IMR-90 (cell line): Measurements from ENCODE around the gene ZNF618. TPM values are rescaled to one million over a fixed set of nuclear protein-coding genes. Genes with fewer than 3 reads are reported as not detected.

Experiments
- ATAC-seq: fragments of 200-7000 bp; cut with Tn5 transposase; 2 replicates; pipeline ENCODE4 v1.9.1; 2020; ENCODE audit warnings: low read depth, mild to moderate bottlenecking, moderate library complexity
- BruUV-seq: library from RNA; stranded (reverse); fragments of 400-500 nt; replicated peaks from 2 replicates; lab custom pipeline; 2021; lab: Mats Ljungman, UMichigan
- CTCF ChIA-PET: fragments of 300-600 bp; formaldehyde crosslinking; extraction: SDS; loops from one replicate; lab custom pipeline; 2021; ENCODE audit warnings: antibody characterized with exemption; lab: Yijun Ruan, JAX
- POLR2A ChIA-PET: fragments of 300-600 bp; sonication (Branson Sonifier 250); formaldehyde crosslinking; loops from one replicate; lab custom pipeline; 2022; ENCODE audit warnings: antibody characterized with exemption; ENCODE audit not compliant: unreplicated experiment; lab: Charles Lee
- DNase-seq: peaks from one replicate; pipeline ENCODE4 v3.0.0; 2013
- H2AFZ ChIP-seq: replicated peaks from 2 replicates; pipeline ENCODE3; 2013; ENCODE audit warnings: low read length, mild to moderate bottlenecking; ENCODE audit not compliant: poor library complexity
- H2AK5ac ChIP-seq: 2 replicates; pipeline ENCODE4 v1.6.1; 2013; ENCODE audit warnings: low read depth, low read length, inconsistent platforms
- H2AK9ac ChIP-seq: replicated peaks from 2 replicates; pipeline ENCODE3; 2013; ENCODE audit warnings: mild to moderate bottlenecking, low read depth, low read length, moderate library complexity; ENCODE audit not compliant: poor library complexity
- H2BK120ac ChIP-seq: 2 replicates; pipeline ENCODE4 v1.6.1; 2013; ENCODE audit warnings: low read depth, low read length, inconsistent platforms
- H2BK15ac ChIP-seq: 3 replicates; pipeline ENCODE4 v1.6.1; 2013; ENCODE audit warnings: low read depth, low read length, inconsistent platforms
- H2BK20ac ChIP-seq: 2 replicates; pipeline ENCODE4 v1.6.1; 2013; ENCODE audit warnings: low read depth, mild to moderate bottlenecking, inconsistent platforms, low read length, moderate library complexity
- H2BK5ac ChIP-seq: 2 replicates; pipeline ENCODE4 v1.6.1; 2013; ENCODE audit warnings: mild to moderate bottlenecking, low read depth, low read length, inconsistent platforms; ENCODE audit not compliant: poor library complexity, severe bottlenecking
- H3K14ac ChIP-seq: replicated peaks from 2 replicates; pipeline ENCODE4 v1.6.1; 2013; ENCODE audit warnings: low read depth, low read length, inconsistent platforms
- H3K18ac ChIP-seq: 2 replicates; pipeline ENCODE4 v1.6.1; 2013; ENCODE audit warnings: low read depth, low read length, control low read depth
- H3K23ac ChIP-seq: 2 replicates; pipeline ENCODE4 v1.6.1; 2013; ENCODE audit warnings: low read depth, low read length, inconsistent platforms
- H3K27ac ChIP-seq: 2 replicates; pipeline ENCODE4 v1.5.1; 2013; ENCODE audit warnings: mild to moderate bottlenecking, control low read depth, low read length; ENCODE audit not compliant: insufficient read depth
- H3K27me3 ChIP-seq: 2 replicates; pipeline ENCODE4 v1.6.1; 2013; ENCODE audit warnings: low read length; ENCODE audit not compliant: control insufficient read depth, insufficient read depth
- H3K36me3 ChIP-seq: 2 replicates; pipeline ENCODE4 v1.6.1; 2013; ENCODE audit warnings: low read length, mixed read lengths; ENCODE audit not compliant: control insufficient read depth, insufficient read depth
- H3K4ac ChIP-seq: 2 replicates; pipeline ENCODE4 v1.6.1; 2013; ENCODE audit warnings: low read depth, low read length, inconsistent platforms
- H3K4me1 ChIP-seq: 2 replicates; pipeline ENCODE4 v1.6.1; 2013; ENCODE audit warnings: low read length, mixed read lengths; ENCODE audit not compliant: control insufficient read depth, insufficient read depth
- H3K4me2 ChIP-seq: 2 replicates; pipeline ENCODE4 v1.6.1; 2013; ENCODE audit warnings: low read depth, mild to moderate bottlenecking, control low read depth, low read length, moderate library complexity
- H3K4me3 ChIP-seq: 2 replicates; pipeline ENCODE4 v1.5.1; 2013; ENCODE audit warnings: low read depth, mild to moderate bottlenecking, control low read depth, low read length, moderate library complexity; ENCODE audit not compliant: insufficient read depth
- H3K56ac ChIP-seq: 2 replicates; pipeline ENCODE4 v1.6.1; 2013; ENCODE audit warnings: low read length, inconsistent platforms; ENCODE audit not compliant: insufficient read depth; ENCODE audit errors: extremely low read depth
- H3K79me1 ChIP-seq, 2 experiments: 2 replicates each; pipeline ENCODE4 v1.6.1; 2013; ENCODE audit warnings: low read length in 2 of 2, inconsistent platforms in 1 of 2, low read depth in 1 of 2
- H3K9ac ChIP-seq: 2 replicates; pipeline ENCODE4 v1.6.1; 2013; ENCODE audit warnings: low read depth, low read length, control low read depth
- H3K9me1 ChIP-seq: 2 replicates; pipeline ENCODE4 v1.6.1; 2013; ENCODE audit warnings: low read length, inconsistent platforms; ENCODE audit not compliant: insufficient read depth
- H3K9me3 ChIP-seq: 2 replicates; pipeline ENCODE4 v1.6.1; 2013; ENCODE audit warnings: low read length; ENCODE audit not compliant: control insufficient read depth, insufficient read depth
- H4K20me1 ChIP-seq: 2 replicates; pipeline ENCODE4 v1.6.1; 2013; ENCODE audit warnings: low read length, inconsistent platforms; ENCODE audit not compliant: insufficient read depth
- H4K5ac ChIP-seq: 2 replicates; pipeline ENCODE4 v1.6.1; 2013; ENCODE audit warnings: mild to moderate bottlenecking, low read depth, low read length, control low read depth
- H4K8ac ChIP-seq, 2 experiments: 2 replicates each; pipeline ENCODE4 v1.6.1; 2013; ENCODE audit warnings: low read depth in 2 of 2, low read length in 2 of 2, control low read depth in 1 of 2, inconsistent platforms in 1 of 2
- H4K91ac ChIP-seq: 2 replicates; pipeline ENCODE4 v1.6.1; 2013; ENCODE audit warnings: low read depth, low read length, inconsistent platforms; ENCODE audit not compliant: insufficient read depth
- BHLHE40 ChIP-seq: fragments of 150-350 bp; IDR thresholded peaks from 2 replicates; pipeline ENCODE4 v1.6.1; 2016; ENCODE audit warnings: mild to moderate bottlenecking, low read depth, low read length
- CEBPB ChIP-seq: IDR thresholded peaks from 2 replicates; pipeline ENCODE4 v1.6.1; 2012; ENCODE audit warnings: low read depth, low read length, improper control_type of control experiment
- CHD1 ChIP-seq: IDR thresholded peaks from 2 replicates; pipeline ENCODE4 v1.6.1; 2012; ENCODE audit warnings: low read depth, low read length, improper control_type of control experiment
- CTCF ChIP-seq: conservative IDR thresholded peaks from 2 replicates; pipeline ENCODE4 v1.5.1; 2012; ENCODE audit warnings: mild to moderate bottlenecking, low read depth, low read length, improper control_type of control experiment
- ELK1 ChIP-seq: fragments of 150-350 bp; IDR thresholded peaks from 2 replicates; pipeline ENCODE4 v1.6.1; 2016; ENCODE audit warnings: low read depth, mild to moderate bottlenecking, low read length, moderate library complexity, borderline replicate concordance
- FOS ChIP-seq: fragments of 150-350 bp; IDR thresholded peaks from 2 replicates; pipeline ENCODE4 v1.6.1; 2016; ENCODE audit warnings: low read depth, low read length
- MAFK ChIP-seq: IDR thresholded peaks from 2 replicates; pipeline ENCODE4 v1.6.1; 2012; ENCODE audit warnings: low read depth, low read length, improper control_type of control experiment
- MAZ ChIP-seq: IDR thresholded peaks from 2 replicates; pipeline ENCODE4 v1.6.1; 2012; ENCODE audit warnings: low read depth, mild to moderate bottlenecking, low read length, improper control_type of control experiment, moderate library complexity, borderline replicate concordance
- MXI1 ChIP-seq: IDR thresholded peaks from 2 replicates; pipeline ENCODE4 v1.6.1; 2012; ENCODE audit warnings: low read depth, mild to moderate bottlenecking, low read length, moderate library complexity, borderline replicate concordance
- NFE2L2 ChIP-seq: fragments of 150-350 bp; IDR thresholded peaks from 2 replicates; pipeline ENCODE4 v1.6.1; 2016; ENCODE audit warnings: low read depth, mild to moderate bottlenecking, low read length
- POLR2A ChIP-seq: IDR thresholded peaks from 2 replicates; pipeline ENCODE4 v1.6.1; 2012; ENCODE audit warnings: mild to moderate bottlenecking, low read depth, low read length
- RAD21 ChIP-seq: IDR thresholded peaks from 2 replicates; pipeline ENCODE4 v1.6.1; 2012; ENCODE audit warnings: low read length, improper control_type of control experiment
- RCOR1 ChIP-seq: IDR thresholded peaks from 2 replicates; pipeline ENCODE4 v1.6.1; 2012; ENCODE audit warnings: mild to moderate bottlenecking, low read length, improper control_type of control experiment; ENCODE audit not compliant: insufficient replicate concordance
- RFX5 ChIP-seq: IDR thresholded peaks from 2 replicates; pipeline ENCODE4 v1.8.0; 2012; ENCODE audit warnings: low read depth, mild to moderate bottlenecking, low read length, moderate library complexity
- SMC3 ChIP-seq: fragments of 150-350 bp; IDR thresholded peaks from 2 replicates; pipeline ENCODE4 v1.6.1; 2016; ENCODE audit warnings: low read depth, mild to moderate bottlenecking, antibody characterized with exemption, low read length, moderate library complexity
- USF2 ChIP-seq: fragments of 150-350 bp; IDR thresholded peaks from 2 replicates; pipeline ENCODE4 v1.6.1; 2017; ENCODE audit warnings: mild to moderate bottlenecking, antibody characterized with exemption, low read length, low read depth
- WGBS, 2 experiments: methylation state at CpG; one replicate each; pipeline versions ENCODE4 v1.1.5 to v1.1.7; 2013; ENCODE audit warnings: missing lambda C conversion rate in 2 of 2; ENCODE audit not compliant: insufficient read length in 1 of 2; ENCODE audit errors: extremely low coverage in 2 of 2; 5-methylcytosine and 5-hydroxymethylcytosine counted together
- dilution Hi-C: fragments of 300-500 bp; cut with HindIII; formaldehyde crosslinking; loops from one replicate; pipeline ENCODE4 v1.14.3; 2018; ENCODE audit warnings: low sequenced_read_pairs; ENCODE audit not compliant: unreplicated experiment
- in situ Hi-C: fragments of 300-500 bp; cut with MboI; formaldehyde crosslinking; loops from 3 replicates; pipeline ENCODE4 v1.14.3; 2019; ENCODE audit warnings: low sequenced_read_pairs, inconsistent platforms, mixed read lengths
- intact Hi-C: fragments of 100-400 bp; cut with micrococcal nuclease; formaldehyde crosslinking; loops from 2 replicates; pipeline ENCODE4 v1.10.0; 2022
- polyA plus RNA-seq, 3 experiments: library from polyadenylated mRNA; depleted of rRNA; stranded (reverse); fragments of >200 nt; gene quantifications; 2 replicates each; pipeline ENCODE4 v1.2.3, GENCODE V29; 2012; ENCODE audit warnings: low replicate concordance in 1 of 3
- total RNA-seq: library from RNA; depleted of rRNA; stranded (reverse); fragments of >200 nt; gene quantifications from 2 replicates; pipeline ENCODE4 v1.2.3, GENCODE V29; 2012

Gene ZNF618
- total and polyA plus RNA-seq, 2 of the 4 experiments (the other 2 are of a cell fraction), result 8.2 to 9.4 TPM

GRCh38 chr9:113966394-113966793, 90.3 kb downstream of the ZNF618 start:
- Histone ChIP-seq H3K18ac (no peak overlapping the region), H3K36me3 (peaks cover 12% of the 10 kb centered on the region; the same call in 1 of the 2 replicates), H2AK5ac (no peak overlapping the region), H3K4me2 (no peak overlapping the region), H3K4ac (no peak overlapping the region), H2AK9ac (no peak overlapping the region), H3K4me3 (no peak overlapping the region), H4K20me1 (no peaks in the 10 kb centered on the region), H4K5ac (no peak overlapping the region), H2BK5ac (no peak overlapping the region), H2BK120ac (no peak overlapping the region), H3K79me1 (peaks cover 53 to 85% of the 10 kb centered on the region in 2 experiments), H3K9me3 (no peaks in the 10 kb centered on the region; the same call in 1 of the 2 replicates), H2BK15ac (no peak overlapping the region), H3K23ac (no peak overlapping the region), H3K4me1 (no peaks in the 10 kb centered on the region; the same call in 1 of the 2 replicates), H3K9ac (no peak overlapping the region), H2AFZ (no peak overlapping the region), H3K14ac (no peak overlapping the region), H3K27me3 (no peaks in the 10 kb centered on the region), H3K56ac (no peak overlapping the region), H3K9me1 (peaks cover 19% of the 10 kb centered on the region), H3K27ac (no peak overlapping the region), H4K91ac (no peak overlapping the region), H4K8ac (no peak overlapping the region), H2BK20ac (no peak overlapping the region)
- ChIA-PET POLR2A (no interaction called here), CTCF (interaction anchor here (1.1 kb wide), 1 partner anchor 160 kb away, joined by 3 read pairs; no protein-coding TSS in a partner anchor)
- no peak for ATAC-seq
- no TSS peak for BruUV-seq
- no peak for DNase-seq
- TF ChIP-seq MAFK, result no peak
- no peak for TF ChIP-seq NFE2L2
- TF ChIP-seq MAZ, result no peak
- TF ChIP-seq RFX5, result no peak
- no peak for TF ChIP-seq CEBPB
- TF ChIP-seq CTCF, result no peak
- TF ChIP-seq CHD1, result no peak
- TF ChIP-seq ELK1, result no peak
- no peak for TF ChIP-seq POLR2A
- TF ChIP-seq RCOR1, result no peak
- no peak for TF ChIP-seq SMC3
- no peak for TF ChIP-seq USF2
- TF ChIP-seq MXI1, result no peak
- no peak for TF ChIP-seq FOS
- TF ChIP-seq RAD21, result no peak
- no peak for TF ChIP-seq BHLHE40
- dilution Hi-C loops, result no loop called here
- WGBS, 2 experiments, result 100% methylated on average over 3 of the region's 5 CpGs; no CpG with 5 or more reads in 1 of the 2 experiments
- intact Hi-C loops, result no loop called here
- in situ Hi-C loops, result no loop called here
